IMR-90 (cell line): ENCODE data around the gene EPHB1. TPM values are rescaled to one million over a fixed set of nuclear protein-coding genes. Genes with fewer than 3 reads are reported as not detected.

ENCODE experiments used
- ATAC-seq: fragments of 200-7000 bp; cut with Tn5 transposase; 2 replicates; pipeline ENCODE4 v1.9.1; 2020; ENCODE audit warnings: low read depth, mild to moderate bottlenecking, moderate library complexity
- BruUV-seq: library from RNA; stranded (reverse); fragments of 400-500 nt; replicated peaks from 2 replicates; lab custom pipeline; 2021; lab: Mats Ljungman, UMichigan
- CTCF ChIA-PET: fragments of 300-600 bp; formaldehyde crosslinking; extraction: SDS; loops from one replicate; lab custom pipeline; 2021; ENCODE audit warnings: antibody characterized with exemption; lab: Yijun Ruan, JAX
- POLR2A ChIA-PET: fragments of 300-600 bp; sonication (Branson Sonifier 250); formaldehyde crosslinking; loops from one replicate; lab custom pipeline; 2022; ENCODE audit warnings: antibody characterized with exemption; ENCODE audit not compliant: unreplicated experiment; lab: Charles Lee
- DNase-seq: peaks from one replicate; pipeline ENCODE4 v3.0.0; 2013
- H2AFZ ChIP-seq: replicated peaks from 2 replicates; pipeline ENCODE3; 2013; ENCODE audit warnings: low read length, mild to moderate bottlenecking; ENCODE audit not compliant: poor library complexity
- H2AK5ac ChIP-seq: 2 replicates; pipeline ENCODE4 v1.6.1; 2013; ENCODE audit warnings: low read depth, low read length, inconsistent platforms
- H2AK9ac ChIP-seq: replicated peaks from 2 replicates; pipeline ENCODE3; 2013; ENCODE audit warnings: mild to moderate bottlenecking, low read depth, low read length, moderate library complexity; ENCODE audit not compliant: poor library complexity
- H2BK120ac ChIP-seq: 2 replicates; pipeline ENCODE4 v1.6.1; 2013; ENCODE audit warnings: low read depth, low read length, inconsistent platforms
- H2BK15ac ChIP-seq: 3 replicates; pipeline ENCODE4 v1.6.1; 2013; ENCODE audit warnings: low read depth, low read length, inconsistent platforms
- H2BK20ac ChIP-seq: 2 replicates; pipeline ENCODE4 v1.6.1; 2013; ENCODE audit warnings: low read depth, mild to moderate bottlenecking, inconsistent platforms, low read length, moderate library complexity
- H2BK5ac ChIP-seq: 2 replicates; pipeline ENCODE4 v1.6.1; 2013; ENCODE audit warnings: mild to moderate bottlenecking, low read depth, low read length, inconsistent platforms; ENCODE audit not compliant: poor library complexity, severe bottlenecking
- H3K14ac ChIP-seq: replicated peaks from 2 replicates; pipeline ENCODE4 v1.6.1; 2013; ENCODE audit warnings: low read depth, low read length, inconsistent platforms
- H3K18ac ChIP-seq: 2 replicates; pipeline ENCODE4 v1.6.1; 2013; ENCODE audit warnings: low read depth, low read length, control low read depth
- H3K23ac ChIP-seq: 2 replicates; pipeline ENCODE4 v1.6.1; 2013; ENCODE audit warnings: low read depth, low read length, inconsistent platforms
- H3K27ac ChIP-seq: 2 replicates; pipeline ENCODE4 v1.5.1; 2013; ENCODE audit warnings: mild to moderate bottlenecking, control low read depth, low read length; ENCODE audit not compliant: insufficient read depth
- H3K27me3 ChIP-seq: 2 replicates; pipeline ENCODE4 v1.6.1; 2013; ENCODE audit warnings: low read length; ENCODE audit not compliant: control insufficient read depth, insufficient read depth
- H3K36me3 ChIP-seq: 2 replicates; pipeline ENCODE4 v1.6.1; 2013; ENCODE audit warnings: low read length, mixed read lengths; ENCODE audit not compliant: control insufficient read depth, insufficient read depth
- H3K4ac ChIP-seq: 2 replicates; pipeline ENCODE4 v1.6.1; 2013; ENCODE audit warnings: low read depth, low read length, inconsistent platforms
- H3K4me1 ChIP-seq: 2 replicates; pipeline ENCODE4 v1.6.1; 2013; ENCODE audit warnings: low read length, mixed read lengths; ENCODE audit not compliant: control insufficient read depth, insufficient read depth
- H3K4me2 ChIP-seq: 2 replicates; pipeline ENCODE4 v1.6.1; 2013; ENCODE audit warnings: low read depth, mild to moderate bottlenecking, control low read depth, low read length, moderate library complexity
- H3K4me3 ChIP-seq: 2 replicates; pipeline ENCODE4 v1.5.1; 2013; ENCODE audit warnings: low read depth, mild to moderate bottlenecking, control low read depth, low read length, moderate library complexity; ENCODE audit not compliant: insufficient read depth
- H3K56ac ChIP-seq: 2 replicates; pipeline ENCODE4 v1.6.1; 2013; ENCODE audit warnings: low read length, inconsistent platforms; ENCODE audit not compliant: insufficient read depth; ENCODE audit errors: extremely low read depth
- H3K79me1 ChIP-seq, 2 experiments: 2 replicates each; pipeline ENCODE4 v1.6.1; 2013; ENCODE audit warnings: low read length in 2 of 2, inconsistent platforms in 1 of 2, low read depth in 1 of 2
- H3K9ac ChIP-seq: 2 replicates; pipeline ENCODE4 v1.6.1; 2013; ENCODE audit warnings: low read depth, low read length, control low read depth
- H3K9me1 ChIP-seq: 2 replicates; pipeline ENCODE4 v1.6.1; 2013; ENCODE audit warnings: low read length, inconsistent platforms; ENCODE audit not compliant: insufficient read depth
- H3K9me3 ChIP-seq: 2 replicates; pipeline ENCODE4 v1.6.1; 2013; ENCODE audit warnings: low read length; ENCODE audit not compliant: control insufficient read depth, insufficient read depth
- H4K20me1 ChIP-seq: 2 replicates; pipeline ENCODE4 v1.6.1; 2013; ENCODE audit warnings: low read length, inconsistent platforms; ENCODE audit not compliant: insufficient read depth
- H4K5ac ChIP-seq: 2 replicates; pipeline ENCODE4 v1.6.1; 2013; ENCODE audit warnings: mild to moderate bottlenecking, low read depth, low read length, control low read depth
- H4K8ac ChIP-seq, 2 experiments: 2 replicates each; pipeline ENCODE4 v1.6.1; 2013; ENCODE audit warnings: low read depth in 2 of 2, low read length in 2 of 2, control low read depth in 1 of 2, inconsistent platforms in 1 of 2
- H4K91ac ChIP-seq: 2 replicates; pipeline ENCODE4 v1.6.1; 2013; ENCODE audit warnings: low read depth, low read length, inconsistent platforms; ENCODE audit not compliant: insufficient read depth
- BHLHE40 ChIP-seq: fragments of 150-350 bp; IDR thresholded peaks from 2 replicates; pipeline ENCODE4 v1.6.1; 2016; ENCODE audit warnings: mild to moderate bottlenecking, low read depth, low read length
- CEBPB ChIP-seq: IDR thresholded peaks from 2 replicates; pipeline ENCODE4 v1.6.1; 2012; ENCODE audit warnings: low read depth, low read length, improper control_type of control experiment
- CHD1 ChIP-seq: IDR thresholded peaks from 2 replicates; pipeline ENCODE4 v1.6.1; 2012; ENCODE audit warnings: low read depth, low read length, improper control_type of control experiment
- FOS ChIP-seq: fragments of 150-350 bp; IDR thresholded peaks from 2 replicates; pipeline ENCODE4 v1.6.1; 2016; ENCODE audit warnings: low read depth, low read length
- MAFK ChIP-seq: IDR thresholded peaks from 2 replicates; pipeline ENCODE4 v1.6.1; 2012; ENCODE audit warnings: low read depth, low read length, improper control_type of control experiment
- MAZ ChIP-seq: IDR thresholded peaks from 2 replicates; pipeline ENCODE4 v1.6.1; 2012; ENCODE audit warnings: low read depth, mild to moderate bottlenecking, low read length, improper control_type of control experiment, moderate library complexity, borderline replicate concordance
- MXI1 ChIP-seq: IDR thresholded peaks from 2 replicates; pipeline ENCODE4 v1.6.1; 2012; ENCODE audit warnings: low read depth, mild to moderate bottlenecking, low read length, moderate library complexity, borderline replicate concordance
- NFE2L2 ChIP-seq: fragments of 150-350 bp; IDR thresholded peaks from 2 replicates; pipeline ENCODE4 v1.6.1; 2016; ENCODE audit warnings: low read depth, mild to moderate bottlenecking, low read length
- POLR2A ChIP-seq: IDR thresholded peaks from 2 replicates; pipeline ENCODE4 v1.6.1; 2012; ENCODE audit warnings: mild to moderate bottlenecking, low read depth, low read length
- RAD21 ChIP-seq: IDR thresholded peaks from 2 replicates; pipeline ENCODE4 v1.6.1; 2012; ENCODE audit warnings: low read length, improper control_type of control experiment
- RCOR1 ChIP-seq: IDR thresholded peaks from 2 replicates; pipeline ENCODE4 v1.6.1; 2012; ENCODE audit warnings: mild to moderate bottlenecking, low read length, improper control_type of control experiment; ENCODE audit not compliant: insufficient replicate concordance
- RFX5 ChIP-seq: IDR thresholded peaks from 2 replicates; pipeline ENCODE4 v1.8.0; 2012; ENCODE audit warnings: low read depth, mild to moderate bottlenecking, low read length, moderate library complexity
- SMC3 ChIP-seq: fragments of 150-350 bp; IDR thresholded peaks from 2 replicates; pipeline ENCODE4 v1.6.1; 2016; ENCODE audit warnings: low read depth, mild to moderate bottlenecking, antibody characterized with exemption, low read length, moderate library complexity
- WGBS, 2 experiments: methylation state at CpG; one replicate each; pipeline versions ENCODE4 v1.1.5 to v1.1.7; 2013; ENCODE audit warnings: missing lambda C conversion rate in 2 of 2; ENCODE audit not compliant: insufficient read length in 1 of 2; ENCODE audit errors: extremely low coverage in 2 of 2; 5-methylcytosine and 5-hydroxymethylcytosine counted together
- dilution Hi-C: fragments of 300-500 bp; cut with HindIII; formaldehyde crosslinking; loops from one replicate; pipeline ENCODE4 v1.14.3; 2018; ENCODE audit warnings: low sequenced_read_pairs; ENCODE audit not compliant: unreplicated experiment
- in situ Hi-C: fragments of 300-500 bp; cut with MboI; formaldehyde crosslinking; loops from 3 replicates; pipeline ENCODE4 v1.14.3; 2019; ENCODE audit warnings: low sequenced_read_pairs, inconsistent platforms, mixed read lengths
- intact Hi-C: fragments of 100-400 bp; cut with micrococcal nuclease; formaldehyde crosslinking; loops from 2 replicates; pipeline ENCODE4 v1.10.0; 2022
- polyA plus RNA-seq, 3 experiments: library from polyadenylated mRNA; depleted of rRNA; stranded (reverse); fragments of >200 nt; gene quantifications; 2 replicates each; pipeline ENCODE4 v1.2.3, GENCODE V29; 2012; ENCODE audit warnings: low replicate concordance in 1 of 3
- total RNA-seq: library from RNA; depleted of rRNA; stranded (reverse); fragments of >200 nt; gene quantifications from 2 replicates; pipeline ENCODE4 v1.2.3, GENCODE V29; 2012
- TF ChIP-seq, protein P1 (sequence below): fragments of 150-350 bp; IDR thresholded peaks from 2 replicates; pipeline ENCODE4 v1.6.1; 2016; ENCODE audit warnings: low read depth, mild to moderate bottlenecking, low read length, moderate library complexity, borderline replicate concordance
- TF ChIP-seq, protein P2 (sequence below): conservative IDR thresholded peaks from 2 replicates; pipeline ENCODE4 v1.5.1; 2012; ENCODE audit warnings: mild to moderate bottlenecking, low read depth, low read length, improper control_type of control experiment
- TF ChIP-seq, protein P3 (sequence below): fragments of 150-350 bp; IDR thresholded peaks from 2 replicates; pipeline ENCODE4 v1.6.1; 2017; ENCODE audit warnings: mild to moderate bottlenecking, antibody characterized with exemption, low read length, low read depth

The EPHB1 gene
- total and polyA plus RNA-seq, 2 of the 4 experiments (the other 2 are of a cell fraction), result 0.17 to 0.36 TPM

DNA sequence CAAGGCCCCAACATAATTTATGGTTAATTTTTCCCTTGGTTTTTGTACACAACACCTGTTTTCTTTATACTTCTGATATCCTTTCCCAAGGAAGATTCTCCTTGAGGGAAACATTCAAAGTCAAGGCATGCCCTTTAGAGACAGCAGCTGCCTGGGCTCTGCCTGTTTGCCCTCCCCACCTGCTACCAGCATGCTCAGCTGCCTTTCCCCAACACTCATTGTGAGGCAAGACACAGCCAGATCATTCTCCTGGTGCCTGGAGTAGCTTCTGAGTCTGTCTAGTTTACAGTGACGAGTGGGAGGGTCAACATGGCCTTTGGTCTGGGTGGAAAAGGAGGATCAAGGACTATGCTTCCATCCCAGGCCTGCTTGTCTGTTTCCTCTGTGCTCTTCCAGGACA, 132.5 kb downstream of the EPHB1 start:
- Histone ChIP-seq H3K56ac (no peak overlapping the region), H3K27me3 (no peaks in the 10 kb centered on the region), H3K9ac (no peak overlapping the region), H4K20me1 (no peaks in the 10 kb centered on the region), H2BK15ac (no peak overlapping the region), H3K36me3 (no peaks in the 10 kb centered on the region), H3K23ac (no peak overlapping the region), H4K5ac (no peak overlapping the region), H4K91ac (no peak overlapping the region), H3K79me1 (no peaks in the 10 kb centered on the region), H3K9me3 (no peaks in the 10 kb centered on the region), H3K4me1 (no peaks in the 10 kb centered on the region), H3K18ac (no peak overlapping the region), H2BK120ac (no peak overlapping the region), H2AK9ac (no peak overlapping the region), H3K14ac (no peak overlapping the region), H2BK20ac (no peak overlapping the region), H3K4me3 (no peak overlapping the region), H3K4ac (no peak overlapping the region), H3K9me1 (no peaks in the 10 kb centered on the region), H4K8ac (no peak overlapping the region), H2AK5ac (no peak overlapping the region), H3K27ac (no peak overlapping the region), H2BK5ac (no peak overlapping the region), H2AFZ (no peak overlapping the region), H3K4me2 (no peak overlapping the region)
- WGBS, 2 experiments, result no CpG with 5 or more reads among the region's 1 CpG
- intact Hi-C loops, result no loop called here
- BruUV-seq, result no TSS peak
- TF ChIP-seq, protein P1, sequence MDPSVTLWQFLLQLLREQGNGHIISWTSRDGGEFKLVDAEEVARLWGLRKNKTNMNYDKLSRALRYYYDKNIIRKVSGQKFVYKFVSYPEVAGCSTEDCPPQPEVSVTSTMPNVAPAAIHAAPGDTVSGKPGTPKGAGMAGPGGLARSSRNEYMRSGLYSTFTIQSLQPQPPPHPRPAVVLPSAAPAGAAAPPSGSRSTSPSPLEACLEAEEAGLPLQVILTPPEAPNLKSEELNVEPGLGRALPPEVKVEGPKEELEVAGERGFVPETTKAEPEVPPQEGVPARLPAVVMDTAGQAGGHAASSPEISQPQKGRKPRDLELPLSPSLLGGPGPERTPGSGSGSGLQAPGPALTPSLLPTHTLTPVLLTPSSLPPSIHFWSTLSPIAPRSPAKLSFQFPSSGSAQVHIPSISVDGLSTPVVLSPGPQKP, result no peak
- TF ChIP-seq CHD1, result no peak
- no peak for TF ChIP-seq MXI1
- TF ChIP-seq RAD21, result no peak
- TF ChIP-seq NFE2L2, result no peak
- no peak for TF ChIP-seq CEBPB
- TF ChIP-seq MAFK, result no peak
- no peak for TF ChIP-seq BHLHE40
- TF ChIP-seq POLR2A, result no peak
- no peak for TF ChIP-seq RCOR1
- TF ChIP-seq RFX5, result no peak
- TF ChIP-seq, protein P2, sequence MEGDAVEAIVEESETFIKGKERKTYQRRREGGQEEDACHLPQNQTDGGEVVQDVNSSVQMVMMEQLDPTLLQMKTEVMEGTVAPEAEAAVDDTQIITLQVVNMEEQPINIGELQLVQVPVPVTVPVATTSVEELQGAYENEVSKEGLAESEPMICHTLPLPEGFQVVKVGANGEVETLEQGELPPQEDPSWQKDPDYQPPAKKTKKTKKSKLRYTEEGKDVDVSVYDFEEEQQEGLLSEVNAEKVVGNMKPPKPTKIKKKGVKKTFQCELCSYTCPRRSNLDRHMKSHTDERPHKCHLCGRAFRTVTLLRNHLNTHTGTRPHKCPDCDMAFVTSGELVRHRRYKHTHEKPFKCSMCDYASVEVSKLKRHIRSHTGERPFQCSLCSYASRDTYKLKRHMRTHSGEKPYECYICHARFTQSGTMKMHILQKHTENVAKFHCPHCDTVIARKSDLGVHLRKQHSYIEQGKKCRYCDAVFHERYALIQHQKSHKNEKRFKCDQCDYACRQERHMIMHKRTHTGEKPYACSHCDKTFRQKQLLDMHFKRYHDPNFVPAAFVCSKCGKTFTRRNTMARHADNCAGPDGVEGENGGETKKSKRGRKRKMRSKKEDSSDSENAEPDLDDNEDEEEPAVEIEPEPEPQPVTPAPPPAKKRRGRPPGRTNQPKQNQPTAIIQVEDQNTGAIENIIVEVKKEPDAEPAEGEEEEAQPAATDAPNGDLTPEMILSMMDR, result no peak
- no peak for TF ChIP-seq MAZ
- no peak for TF ChIP-seq SMC3
- TF ChIP-seq, protein P3, sequence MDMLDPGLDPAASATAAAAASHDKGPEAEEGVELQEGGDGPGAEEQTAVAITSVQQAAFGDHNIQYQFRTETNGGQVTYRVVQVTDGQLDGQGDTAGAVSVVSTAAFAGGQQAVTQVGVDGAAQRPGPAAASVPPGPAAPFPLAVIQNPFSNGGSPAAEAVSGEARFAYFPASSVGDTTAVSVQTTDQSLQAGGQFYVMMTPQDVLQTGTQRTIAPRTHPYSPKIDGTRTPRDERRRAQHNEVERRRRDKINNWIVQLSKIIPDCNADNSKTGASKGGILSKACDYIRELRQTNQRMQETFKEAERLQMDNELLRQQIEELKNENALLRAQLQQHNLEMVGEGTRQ, result no peak
- no peak for TF ChIP-seq FOS
- ATAC-seq, result no peak
- ChIA-PET CTCF (no interaction called here), POLR2A (no interaction called here)
- dilution Hi-C loops, result no loop called here
- no peak for DNase-seq
- in situ Hi-C loops, result no loop called here
